HepG2 (cell line): ENCODE measurements around the gene EIF2B1. TPM values are rescaled to one million over a fixed set of nuclear protein-coding genes. Genes with fewer than 3 reads are reported as not detected.

ENCODE experiments used
- AFF4 ChIP-seq: sonication (generic); formaldehyde crosslinking; IDR thresholded peaks from 2 replicates; pipeline ENCODE4 v1.4.0; 2020; ENCODE audit warnings: missing genetic modification reagents
- CENPBD1 ChIP-seq: sonication (generic); formaldehyde crosslinking; IDR thresholded peaks from 2 replicates; pipeline ENCODE4 v1.8.0; 2022; ENCODE audit warnings: missing genetic modification reagents, low read depth, mild to moderate bottlenecking, borderline replicate concordance
- IRF1 ChIP-seq: sonication (generic); formaldehyde crosslinking; IDR thresholded peaks from 2 replicates; pipeline ENCODE4 v1.4.0; 2020; ENCODE audit warnings: low read depth, mild to moderate bottlenecking, missing genetic modification reagents
- KDM1A ChIP-seq: IDR thresholded peaks from 2 replicates; pipeline ENCODE4 v1.6.1; 2016; ENCODE audit warnings: missing compliant biosample characterization
- KDM4B ChIP-seq: sonication (generic); formaldehyde crosslinking; IDR thresholded peaks from 2 replicates; pipeline ENCODE4 v1.4.0; 2020; ENCODE audit warnings: missing genetic modification reagents
- KDM6A ChIP-seq: IDR thresholded peaks from 2 replicates; pipeline ENCODE4 v1.6.1; 2016; ENCODE audit warnings: low read depth
- MBD4 ChIP-seq: IDR thresholded peaks from 2 replicates; pipeline ENCODE4 v1.6.1; 2012; ENCODE audit warnings: low read length, inconsistent platforms, borderline replicate concordance
- THAP7 ChIP-seq: sonication (generic); formaldehyde crosslinking; IDR thresholded peaks from 2 replicates; pipeline ENCODE4 v1.8.1; 2023; ENCODE audit warnings: mild to moderate bottlenecking, missing genetic modification reagents
- TRAFD1 ChIP-seq: sonication (generic); formaldehyde crosslinking; IDR thresholded peaks from 2 replicates; pipeline ENCODE4 v1.5.1; 2020; ENCODE audit warnings: missing genetic modification reagents, mild to moderate bottlenecking, borderline replicate concordance
- TRIM22 ChIP-seq: fragments of 450-650 bp; IDR thresholded peaks from 2 replicates; pipeline ENCODE4 v1.6.1; 2017
- U2AF1 ChIP-seq: fragments of 200-400 bp; formaldehyde crosslinking; optimal IDR thresholded peaks from 2 replicates; pipeline ENCODE3; 2017; ENCODE audit warnings: mild to moderate bottlenecking, low read depth, low read length
- YEATS2 ChIP-seq: sonication (generic); formaldehyde crosslinking; IDR thresholded peaks from 2 replicates; pipeline ENCODE4 v1.4.0; 2020; ENCODE audit warnings: missing genetic modification reagents, borderline replicate concordance
- ZFY ChIP-seq: sonication (generic); formaldehyde crosslinking; IDR thresholded peaks from 2 replicates; pipeline ENCODE4 v1.4.0; 2020; ENCODE audit warnings: missing genetic modification reagents
- ZNF280B ChIP-seq: sonication (generic); formaldehyde crosslinking; IDR thresholded peaks from 2 replicates; pipeline ENCODE4 v1.5.0; 2020; ENCODE audit warnings: missing genetic modification reagents, mild to moderate bottlenecking, borderline replicate concordance
- ZNF431 ChIP-seq: sonication (generic); formaldehyde crosslinking; IDR thresholded peaks from 2 replicates; pipeline ENCODE4 v1.9.0; 2022; ENCODE audit warnings: missing genetic modification reagents, low read depth, mild to moderate bottlenecking, borderline replicate concordance
- ZNF746 ChIP-seq: sonication (generic); formaldehyde crosslinking; IDR thresholded peaks from 2 replicates; pipeline ENCODE4 v1.8.0; 2022; ENCODE audit warnings: mild to moderate bottlenecking, missing genetic modification reagents
- ZZZ3 ChIP-seq: sonication (generic); formaldehyde crosslinking; IDR thresholded peaks from 2 replicates; pipeline ENCODE4 v1.4.0; 2020; ENCODE audit warnings: missing genetic modification reagents, mild to moderate bottlenecking, borderline replicate concordance
- polyA plus RNA-seq, 8 experiments: library from polyadenylated mRNA; depleted of rRNA in 3 of 8; stranded (reverse) in 7 of 8; unstranded in 1 of 8; fragments of >200 nt; fragmentation: Illumina TruSeq in 4 of 8; extraction: Trizol in 4 of 8; gene quantifications; 2 replicates each; pipeline versions ENCODE4 v1.2.1 to v1.2.3, GENCODE V29; 2011 to 2016; ENCODE audit warnings: low read depth in 4 of 8, missing spikeins in 1 of 8, mixed read lengths in 1 of 8; ENCODE audit not compliant: insufficient read depth in 1 of 8
- total RNA-seq, 5 experiments: library from RNA; depleted of rRNA; stranded (reverse); fragments of >200 nt; fragmentation: Illumina TruSeq; extraction: Trizol; gene quantifications; 2 replicates each; pipeline ENCODE4 v1.2.3, GENCODE V29; 2016; ENCODE audit warnings: low read depth in 1 of 5

Gene EIF2B1
- total and polyA plus RNA-seq, 2 of the 13 experiments (the other 11 are each of a cell fraction or from before 2014, with no cell fraction given) = 18.7 to 37.4 TPM

GRCh38 chr12:123601602-123602489, 31.6 kb downstream of the EIF2B1 start, which contains the start of gene DDX55 (continued):
- TF ChIP-seq ZFY (CRISPR knock-in tag) (peak; percentile 93), TRAFD1 (CRISPR knock-in tag) (peak; percentile 98; the same call in 1 of the 2 replicates), AFF4 (CRISPR knock-in tag) (no peak), KDM6A (CRISPR knock-in tag) (no peak; the same call in 1 of the 2 replicates), ZNF431 (CRISPR knock-in tag) (peak; percentile 85; the same call in 1 of the 2 replicates), U2AF1 (no peak), IRF1 (peak; percentile 68; the same call in 1 of the 2 replicates), ZZZ3 (CRISPR knock-in tag) (peak; percentile 84; the same call in 1 of the 2 replicates), CENPBD1 (CRISPR knock-in tag) (0 out of 2 replicates have a peak, but pooled peaks have one; percentile 71), KDM4B (CRISPR knock-in tag) (peak; percentile 83; the same call in 1 of the 2 replicates), THAP7 (CRISPR knock-in tag) (peak; percentile 86), ZNF746 (CRISPR knock-in tag) (no peak; the same call in 1 of the 2 replicates), MBD4 (no peak), KDM1A (CRISPR knock-in tag) (no peak), TRIM22 (no peak), ZNF280B (peak; percentile 87), YEATS2 (CRISPR knock-in tag) (peak; percentile 99)
